GM12872 (cell line): ENCODE data around the gene MRTFA.

ENCODE experiments used
- TF ChIP-seq, protein P1 (sequence below): IDR thresholded peaks from 3 replicates; pipeline ENCODE4 v1.5.1; 2011; ENCODE audit warnings: low read depth, mild to moderate bottlenecking, low read length, moderate library complexity; ENCODE audit not compliant: insufficient read depth

Gene MRTFA

DNA sequence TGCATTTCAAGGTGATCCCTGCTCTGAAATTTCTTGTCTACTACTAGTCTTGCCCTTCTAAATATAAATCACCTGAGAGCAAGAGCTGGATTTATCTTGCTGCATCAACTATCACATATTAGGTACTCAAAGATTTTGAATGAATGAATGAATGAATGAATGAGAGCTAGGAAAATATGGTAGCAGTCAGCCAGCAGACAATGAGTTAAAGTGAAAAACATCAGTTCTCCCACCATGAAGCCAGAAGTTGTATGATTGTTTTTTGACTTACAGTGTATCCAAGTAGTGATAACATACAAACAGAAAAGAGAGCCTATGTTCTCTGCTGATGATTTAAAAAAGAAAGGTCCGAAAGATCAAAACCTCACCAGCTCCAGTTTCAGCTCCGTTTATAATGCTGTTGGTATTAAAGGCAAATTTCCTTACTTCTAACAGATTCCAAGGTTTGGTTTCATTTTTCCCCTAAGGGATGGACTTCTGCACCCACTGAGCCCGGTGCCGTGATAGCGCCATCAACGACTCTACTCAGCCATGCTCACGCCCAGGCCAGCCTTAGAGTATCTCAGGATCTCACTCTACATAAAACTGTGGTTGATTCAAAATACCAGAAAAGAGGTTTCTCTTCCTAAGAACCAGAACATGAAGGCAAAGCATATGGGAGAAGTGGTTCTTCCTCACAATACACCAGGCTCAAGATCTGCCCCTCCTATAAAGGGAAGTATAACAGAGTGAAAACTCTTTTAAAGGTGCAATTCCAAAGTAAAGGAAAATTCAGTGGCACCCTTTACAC, 174.1 kb downstream of the MRTFA start:
- TF ChIP-seq, protein P1, sequence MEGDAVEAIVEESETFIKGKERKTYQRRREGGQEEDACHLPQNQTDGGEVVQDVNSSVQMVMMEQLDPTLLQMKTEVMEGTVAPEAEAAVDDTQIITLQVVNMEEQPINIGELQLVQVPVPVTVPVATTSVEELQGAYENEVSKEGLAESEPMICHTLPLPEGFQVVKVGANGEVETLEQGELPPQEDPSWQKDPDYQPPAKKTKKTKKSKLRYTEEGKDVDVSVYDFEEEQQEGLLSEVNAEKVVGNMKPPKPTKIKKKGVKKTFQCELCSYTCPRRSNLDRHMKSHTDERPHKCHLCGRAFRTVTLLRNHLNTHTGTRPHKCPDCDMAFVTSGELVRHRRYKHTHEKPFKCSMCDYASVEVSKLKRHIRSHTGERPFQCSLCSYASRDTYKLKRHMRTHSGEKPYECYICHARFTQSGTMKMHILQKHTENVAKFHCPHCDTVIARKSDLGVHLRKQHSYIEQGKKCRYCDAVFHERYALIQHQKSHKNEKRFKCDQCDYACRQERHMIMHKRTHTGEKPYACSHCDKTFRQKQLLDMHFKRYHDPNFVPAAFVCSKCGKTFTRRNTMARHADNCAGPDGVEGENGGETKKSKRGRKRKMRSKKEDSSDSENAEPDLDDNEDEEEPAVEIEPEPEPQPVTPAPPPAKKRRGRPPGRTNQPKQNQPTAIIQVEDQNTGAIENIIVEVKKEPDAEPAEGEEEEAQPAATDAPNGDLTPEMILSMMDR, result no peak

DNA sequence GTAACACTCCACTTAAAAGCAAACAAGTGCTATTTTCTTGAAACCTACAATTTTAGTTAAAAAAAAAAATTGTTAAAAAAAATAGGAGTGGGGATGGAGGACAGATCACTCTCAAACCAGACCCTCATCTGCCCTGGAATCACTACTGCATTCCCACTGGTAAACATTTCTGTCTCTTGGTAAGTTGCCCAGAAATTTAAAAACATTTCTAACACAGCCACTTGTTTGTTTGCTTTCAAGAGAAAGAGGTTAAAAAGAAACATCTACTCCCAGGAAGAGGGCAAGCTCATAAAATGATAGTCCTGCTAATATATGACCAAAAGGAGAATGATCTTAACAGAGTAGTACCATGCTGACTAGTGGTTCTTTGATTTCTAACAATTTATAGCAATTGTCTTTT, 182.8 kb downstream of the MRTFA start:
- TF ChIP-seq, protein P1, result no peak

DNA sequence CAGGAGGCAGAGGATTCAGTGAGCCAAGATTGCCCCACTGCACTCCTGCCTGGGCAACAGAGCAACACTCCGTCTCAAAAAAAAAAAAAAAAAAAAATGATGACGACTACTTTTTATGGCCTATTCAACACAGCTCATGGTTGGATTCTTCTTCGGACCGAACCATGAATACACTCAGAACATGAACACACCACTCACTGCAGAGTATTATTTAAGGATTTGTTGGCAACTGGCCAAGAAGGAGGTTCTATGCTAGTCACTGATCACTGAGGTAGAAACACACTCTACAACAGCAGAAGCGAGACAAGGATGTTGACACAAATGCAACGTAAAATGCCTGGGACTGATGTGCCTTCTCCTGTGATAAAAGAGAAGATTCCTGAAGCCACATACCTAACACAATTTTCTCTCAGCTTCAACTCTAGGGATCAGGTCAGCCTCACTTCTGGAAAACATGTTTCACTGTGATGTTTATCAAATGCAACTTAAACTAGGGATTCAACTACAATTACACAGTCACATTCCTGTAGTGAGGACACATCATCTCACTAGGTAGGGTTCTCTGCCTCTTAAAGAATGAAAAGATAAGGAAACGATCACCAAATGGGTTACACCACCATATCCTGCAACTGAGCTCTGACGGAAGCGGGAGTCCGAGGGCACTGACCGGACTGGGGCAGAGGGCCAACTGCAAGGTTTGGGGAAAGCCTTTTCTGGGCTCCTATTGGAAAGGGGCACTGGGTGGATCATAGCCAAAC, 183.6 kb downstream of the MRTFA start:
- TF ChIP-seq, protein P1, result no peak

DNA sequence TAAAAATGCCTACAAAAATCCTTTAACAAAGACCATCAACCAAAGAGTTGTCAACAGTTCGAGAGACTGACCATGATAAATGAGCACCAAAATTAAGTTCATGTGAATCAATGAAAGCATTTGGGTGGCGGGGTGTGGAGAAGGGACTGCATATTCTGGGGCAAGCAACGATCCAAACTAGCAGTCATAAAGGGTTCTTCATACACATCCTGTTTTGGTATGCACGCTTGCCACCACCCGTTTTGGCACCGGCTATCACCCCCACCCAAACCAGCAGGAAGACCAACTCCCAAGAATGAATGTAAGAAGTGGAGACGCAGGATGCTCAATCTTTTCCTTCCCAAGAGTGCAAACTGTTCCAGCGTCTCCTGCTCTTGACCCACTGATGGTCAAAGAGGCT, 185.3 kb downstream of the MRTFA start:
- TF ChIP-seq, protein P1, result no peak

DNA sequence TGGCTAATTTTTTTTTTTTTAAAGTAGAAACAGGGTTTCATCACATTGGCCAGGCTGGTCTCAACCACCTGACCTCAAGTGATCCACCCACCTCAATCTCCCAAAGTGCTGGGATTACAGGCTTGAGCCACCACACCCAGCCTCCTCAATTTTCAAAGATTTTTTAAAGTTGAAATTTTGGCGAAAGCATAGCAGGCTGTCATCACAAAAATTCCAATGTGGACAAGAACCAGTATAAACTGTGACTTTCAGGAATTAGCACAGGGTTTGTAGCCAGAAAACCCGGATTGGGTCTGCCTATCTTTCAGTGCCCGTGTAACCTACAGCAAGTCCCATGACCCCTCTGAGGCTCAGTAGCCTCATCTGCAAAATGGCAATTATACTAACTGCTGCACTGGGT, 185.9 kb downstream of the MRTFA start:
- TF ChIP-seq, protein P1, result no peak

DNA sequence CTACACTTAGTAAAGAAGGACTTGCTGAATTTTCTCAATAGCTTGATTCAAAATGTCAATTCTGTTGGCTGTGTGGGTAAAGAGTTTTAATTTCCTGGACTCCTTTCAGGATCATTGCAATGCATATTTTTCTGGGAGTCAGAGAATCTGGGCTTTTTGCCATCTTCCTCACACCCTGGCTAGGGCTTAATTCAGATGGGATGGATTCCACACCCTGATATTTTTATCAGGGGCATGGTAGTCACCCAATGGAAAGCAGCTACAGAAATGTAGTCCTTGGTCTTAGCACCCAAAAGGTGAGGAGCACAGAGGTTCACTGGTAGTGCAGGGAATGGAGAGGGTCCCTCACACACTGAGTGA, 186.9 kb downstream of the MRTFA start:
- TF ChIP-seq, protein P1, result no peak

DNA sequence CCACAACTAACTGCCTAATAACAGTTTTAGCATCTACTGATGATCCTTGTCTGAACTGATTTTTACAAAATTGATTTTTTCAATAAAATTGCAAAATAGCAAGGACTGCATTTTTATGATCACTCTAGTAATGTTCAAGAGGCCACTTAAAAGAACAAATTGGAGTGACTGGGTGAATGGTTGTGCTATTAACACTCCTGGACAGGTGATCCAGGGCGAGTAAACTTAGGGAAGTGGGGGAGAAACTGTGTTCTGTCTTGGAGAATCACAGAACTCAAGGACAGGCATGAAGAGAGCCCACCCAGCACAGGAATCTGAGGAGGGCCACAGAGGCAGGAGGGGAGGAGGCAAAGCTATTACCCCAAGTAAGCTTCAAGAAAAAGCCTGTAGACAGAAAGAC, 190.3 kb downstream of the MRTFA start:
- TF ChIP-seq, protein P1, result no peak
